GM18861 (cell line): ENCODE measurements around the gene HOXB2.

Source experiments
- ATAC-seq: cut with Tn5 transposase; IDR thresholded peaks from one replicate; pipeline ENCODE4 v1.9.1; 2021; ENCODE audit not compliant: unreplicated experiment

HOXB2 gene

GRCh38 chr17:48545022-48545375 lies at the start of gene HOXB2:
Gene HOXB2, minus strand, starts transcription at chr17:48545109. Its CDS starts 198 bp downstream, at chr17:48544911.
- no peak for ATAC-seq

DNA sequence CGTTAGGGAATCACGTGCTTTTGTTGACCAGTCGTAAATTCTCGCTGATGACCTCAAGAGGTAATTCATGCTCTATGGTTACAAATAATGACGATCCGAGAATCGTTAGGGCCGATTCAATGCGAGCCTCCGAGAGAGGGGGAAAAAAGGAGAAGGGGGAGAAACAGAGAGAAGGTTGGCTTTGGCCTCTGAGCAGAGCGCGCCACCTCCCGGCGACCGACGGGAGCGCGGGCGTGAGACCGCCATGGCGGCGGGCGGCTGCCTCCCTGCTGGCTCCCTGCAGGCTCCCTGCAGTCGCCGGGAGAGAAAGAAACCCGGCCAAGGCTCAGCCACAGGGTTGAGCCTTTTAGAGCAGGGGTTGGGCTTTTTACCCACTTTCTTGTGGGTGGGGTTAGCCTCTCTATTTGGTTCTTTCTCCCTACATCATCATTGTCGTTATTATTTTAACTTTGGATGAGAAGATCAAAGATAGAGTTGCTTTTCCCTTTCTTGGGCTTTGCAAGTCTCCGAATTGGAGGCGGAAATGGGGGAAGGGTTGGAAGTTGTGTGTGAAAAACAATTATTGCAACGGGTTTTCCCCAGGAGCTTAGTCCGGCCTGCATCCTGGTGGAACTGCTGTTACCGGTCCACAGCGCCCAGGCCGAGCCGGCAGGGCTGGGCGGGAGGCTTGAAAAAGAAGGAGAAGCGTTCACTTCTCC lies 49.1 kb upstream of the HOXB2 start:
- ATAC-seq: no peak

- no peak for ATAC-seq
These were observed 48.4 kb upstream of the HOXB2 start, which contains the start of gene HOXB5 for GRCh38 chr17:48593126-48593829. Gene HOXB5, minus strand, starts transcription at chr17:48593779. Its CDS starts 97 bp downstream, at chr17:48593682.

DNA sequence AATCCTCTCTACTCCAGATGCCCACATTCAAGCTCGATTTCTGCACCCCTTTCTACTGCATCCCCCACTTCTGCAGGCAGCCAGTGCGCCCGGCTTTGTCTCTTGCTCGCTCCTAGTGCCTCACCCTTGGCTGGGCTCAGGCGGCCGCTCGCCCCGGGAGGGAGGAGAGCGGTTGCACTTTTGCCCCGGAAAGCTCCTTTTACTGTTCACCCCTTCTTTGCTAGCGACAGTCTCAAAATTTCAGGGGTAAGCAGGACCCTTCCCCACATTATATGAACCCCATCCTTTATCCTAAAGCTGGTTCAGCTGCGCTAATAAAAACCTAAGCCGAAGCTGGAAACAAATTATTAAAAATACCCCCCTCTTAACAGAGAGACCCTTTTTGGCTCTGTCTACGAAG lies 47.7 kb upstream of the HOXB2 start:
- ATAC-seq: no peak

GRCh38 chr17:48592057-48592514 lies 47.2 kb upstream of the HOXB2 start:
- no peak for ATAC-seq

GRCh38 chr17:48591255-48592056 lies 46.5 kb upstream of the HOXB2 start:
- ATAC-seq: no peak

- ATAC-seq: no peak
These were observed 45.8 kb upstream of the HOXB2 start for GRCh38 chr17:48590607-48591161.

- ATAC-seq: no peak
These were observed 45.1 kb upstream of the HOXB2 start, which contains the start of gene HOXB3 for GRCh38 chr17:48589831-48590606. Gene HOXB3, minus strand, starts transcription at chr17:48590241. Its CDS starts 37,767 bp downstream, at chr17:48552474.

GRCh38 chr17:48589060-48589830 lies 44.3 kb upstream of the HOXB2 start:
- ATAC-seq: no peak

DNA sequence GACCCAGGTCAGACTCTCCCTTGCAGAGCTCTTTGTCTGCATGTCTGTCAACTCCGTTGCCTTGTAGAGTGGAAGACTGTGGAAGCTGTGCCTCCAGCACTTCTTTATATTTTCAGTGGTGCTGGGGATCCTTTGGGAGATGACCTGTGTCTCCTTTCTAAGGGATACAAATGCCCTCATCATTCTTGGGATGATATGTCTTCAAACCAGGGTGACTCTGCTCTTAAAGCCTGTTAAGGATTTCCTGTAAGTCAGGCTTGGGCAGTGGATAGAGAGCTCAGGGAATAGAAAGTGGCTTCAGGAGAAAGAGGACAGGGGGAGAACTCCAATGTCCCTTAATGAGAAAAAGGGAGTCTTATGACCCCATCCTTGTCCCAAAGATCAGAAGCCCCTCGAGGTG lies 43.6 kb upstream of the HOXB2 start:
- ATAC-seq: no peak

DNA sequence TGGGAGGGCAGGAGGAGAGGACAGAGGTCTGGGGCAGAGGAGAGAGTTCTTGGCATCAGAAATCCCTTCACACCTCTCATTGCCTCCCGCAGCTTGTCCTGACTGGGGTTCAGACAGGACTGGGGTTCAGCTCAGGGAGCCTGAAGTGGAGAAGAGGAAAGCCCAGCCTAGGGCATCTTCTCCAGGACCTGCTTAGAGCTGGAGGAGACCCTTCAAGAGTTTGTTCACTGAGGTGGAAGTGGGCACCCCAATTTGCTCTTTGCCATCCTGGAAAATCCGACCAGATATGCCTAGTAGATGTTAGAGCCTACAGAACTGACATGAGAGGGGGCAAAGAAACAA lies 43.1 kb upstream of the HOXB2 start:
- ATAC-seq: no peak

DNA sequence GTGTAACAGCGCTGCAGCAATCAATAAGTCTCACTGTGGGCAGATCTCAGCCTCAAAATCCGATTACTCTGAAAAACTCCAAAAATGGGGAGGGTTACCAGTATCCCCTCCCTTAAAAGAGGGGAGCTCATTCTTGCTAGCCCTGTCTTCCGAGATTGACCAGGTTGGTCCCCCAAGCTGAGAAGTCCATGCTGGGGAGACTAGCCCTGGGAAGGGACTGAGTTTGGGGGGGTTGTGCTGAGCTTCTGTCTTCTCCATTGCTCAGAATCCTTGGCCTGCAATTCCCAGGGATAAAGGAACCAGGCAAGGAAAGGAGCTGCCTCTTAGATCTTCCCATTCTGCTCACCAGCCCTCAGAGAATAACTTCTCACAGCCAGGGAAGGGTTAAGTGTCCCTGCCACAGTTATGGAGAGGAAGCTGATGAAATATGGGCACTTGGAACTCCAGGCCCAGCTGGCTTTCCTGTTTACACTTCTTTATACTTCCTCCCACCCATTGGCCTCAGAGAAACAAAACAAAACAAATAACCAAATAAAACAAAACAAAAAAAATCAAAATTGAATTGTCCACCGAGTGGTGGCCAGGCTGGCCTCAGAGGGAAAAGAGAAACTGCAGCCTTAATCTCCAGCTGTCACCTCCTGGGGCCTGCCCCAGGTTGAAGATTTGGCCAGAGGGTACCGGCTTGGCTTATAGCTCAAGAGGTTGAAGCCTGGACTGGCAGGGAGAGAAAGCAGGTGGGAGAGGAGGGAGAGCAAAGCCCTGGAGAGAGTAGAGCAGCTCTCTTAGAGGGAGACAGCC lies 42.6 kb upstream of the HOXB2 start:
- ATAC-seq: no peak

GRCh38 chr17:48586355-48587258 lies 41.7 kb upstream of the HOXB2 start:
- no peak for ATAC-seq

- ATAC-seq: no peak
These were observed 39.4 kb upstream of the HOXB2 start for GRCh38 chr17:48584223-48584741.

DNA sequence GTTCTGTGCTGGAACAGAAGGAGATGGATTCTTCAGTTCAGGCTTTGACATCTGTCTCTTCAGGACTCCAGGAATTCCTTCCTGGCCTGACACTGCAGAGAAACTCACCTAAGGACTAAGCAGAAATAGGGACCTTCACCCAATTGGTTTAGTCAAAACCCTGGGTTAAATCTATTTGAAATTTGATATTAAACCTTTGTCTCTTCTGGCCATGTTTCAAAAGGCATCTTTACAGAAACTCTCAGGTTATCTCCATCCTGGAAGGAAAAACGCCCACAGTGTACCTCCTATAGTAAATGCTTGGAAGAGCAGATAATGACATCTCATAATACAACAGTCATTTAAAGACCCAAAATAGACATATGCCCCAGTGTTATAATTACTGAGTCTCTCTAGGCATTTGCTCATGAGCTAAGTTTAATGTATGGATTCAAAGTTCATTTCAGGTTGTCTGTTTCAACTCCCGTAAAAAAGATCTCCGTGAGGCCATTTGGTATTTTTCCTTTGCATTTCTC lies 38.9 kb upstream of the HOXB2 start:
- ATAC-seq: no peak

DNA sequence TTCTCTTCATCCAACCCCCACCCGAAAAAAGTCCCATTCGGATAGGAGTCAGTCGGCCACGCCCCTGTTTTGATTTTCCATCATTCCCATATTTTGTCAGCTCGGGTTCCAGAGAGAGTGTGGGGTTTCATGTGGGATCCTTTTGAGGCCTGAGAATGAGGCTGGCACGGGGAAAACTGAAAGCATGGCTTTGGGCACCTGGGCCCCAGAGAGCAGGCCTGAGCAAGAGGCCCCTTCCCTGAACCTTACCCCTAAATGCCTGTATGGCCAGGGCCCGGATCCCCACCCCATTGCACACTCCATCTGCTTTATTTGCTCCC lies 37.8 kb upstream of the HOXB2 start:
- ATAC-seq: no peak

DNA sequence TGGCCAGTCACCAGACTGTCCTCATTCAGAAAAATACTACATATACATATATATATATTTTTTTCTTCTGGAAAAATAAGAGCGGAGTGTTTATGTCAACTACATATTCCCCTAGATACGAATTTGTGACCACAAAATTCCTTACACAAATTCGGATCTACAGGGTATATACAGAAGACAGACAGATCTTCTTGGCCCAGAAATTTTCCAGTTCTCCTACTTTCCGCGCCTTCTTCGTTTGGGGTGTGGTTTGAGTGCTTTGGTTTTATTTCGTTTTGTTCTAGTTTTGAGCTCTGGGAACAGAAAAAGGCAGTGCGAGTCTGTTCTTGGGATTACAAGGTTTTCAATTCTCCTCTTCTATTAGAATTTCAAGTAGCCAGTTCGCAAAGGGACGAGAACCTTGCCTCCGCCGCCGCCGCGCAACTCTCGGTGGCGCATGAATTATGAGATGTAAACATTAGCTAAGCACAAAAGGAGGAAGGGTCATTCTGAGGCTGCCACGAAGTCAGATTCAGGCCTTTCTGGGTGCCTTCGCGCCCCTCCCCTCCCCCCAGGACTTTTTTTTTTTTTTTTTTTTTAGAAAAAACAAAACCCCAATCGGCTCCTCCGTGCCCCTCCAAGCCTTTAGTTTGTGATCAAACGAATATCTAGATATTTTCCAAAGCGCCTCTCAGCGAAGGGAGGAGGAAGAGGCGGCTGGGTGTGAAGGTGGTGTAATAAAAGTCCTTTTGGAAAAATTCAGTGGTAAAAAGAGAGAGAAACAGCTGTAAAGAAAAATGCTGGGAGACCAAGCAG lies 35.0 kb upstream of the HOXB2 start:
- no peak for ATAC-seq
